ENCODE measurements around the gene FUT8.

FUT8 gene

DNA sequence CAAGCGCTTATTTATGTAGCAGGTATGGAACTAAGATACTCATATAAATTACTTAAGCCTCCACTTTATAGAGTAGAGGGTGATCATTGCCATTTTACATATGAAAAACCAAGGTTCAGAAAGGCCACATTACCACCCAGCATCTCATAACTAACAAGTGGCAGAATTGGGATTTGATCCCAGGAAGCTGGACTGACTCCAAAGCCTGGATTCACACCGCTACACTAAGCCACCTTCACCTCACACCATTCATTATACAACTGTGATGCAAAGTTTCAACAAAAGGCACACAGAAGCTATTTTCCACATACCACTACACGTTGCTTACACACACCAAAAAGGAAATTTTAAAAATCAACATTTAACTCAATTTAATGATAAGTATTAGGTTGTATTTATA lies 370.6 kb downstream of the FUT8 start:
- DNase-seq = no peak

- no peak for DNase-seq
Observed at GRCh38 chr14:65783576-65783975, 371.0 kb downstream of the FUT8 start.

DNA sequence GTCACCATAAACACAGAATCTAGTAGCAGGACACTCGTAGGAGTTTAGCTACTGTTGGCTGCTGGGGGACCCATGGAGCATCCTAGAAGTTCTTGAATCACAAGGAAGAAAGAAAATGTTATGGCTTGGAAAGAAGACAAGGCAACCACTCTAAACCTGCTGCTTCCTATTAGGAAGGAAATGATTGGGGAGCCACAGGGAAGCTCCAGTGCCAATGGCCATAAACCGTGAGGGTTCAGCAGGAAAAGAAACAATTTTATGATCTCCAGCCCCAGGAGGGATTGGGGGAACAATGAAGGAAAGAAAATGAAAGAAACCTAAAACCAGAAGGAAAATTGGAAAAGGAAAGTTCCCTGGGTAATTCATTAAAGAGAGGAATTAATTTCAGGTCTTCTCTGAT lies 372.0 kb downstream of the FUT8 start:
- DNase-seq = no peak

GRCh38 chr14:65787461-65787860 lies 374.9 kb downstream of the FUT8 start:
- no peak for DNase-seq

DNA sequence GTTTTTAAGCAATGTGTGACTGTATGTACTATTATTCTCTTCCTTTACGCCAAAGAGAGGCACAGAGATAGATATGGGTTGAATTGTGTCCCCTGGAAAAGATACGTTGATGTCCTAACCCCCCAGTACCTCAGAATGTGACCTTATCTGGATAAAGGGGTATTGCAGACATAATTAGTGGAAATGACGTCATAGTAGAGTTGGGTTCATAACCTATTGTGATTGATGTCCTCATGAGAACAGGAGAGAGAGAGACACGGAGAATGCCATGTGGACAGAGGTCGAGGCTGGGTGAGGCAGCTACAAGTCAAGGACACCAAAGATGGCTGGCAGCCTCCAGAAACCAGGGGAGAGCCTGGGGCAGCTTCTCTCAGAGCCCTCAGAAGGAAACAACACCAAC lies 376.3 kb downstream of the FUT8 start:
- no peak for DNase-seq

GRCh38 chr14:65789363-65789762 lies 376.8 kb downstream of the FUT8 start:
- no peak for DNase-seq

- DNase-seq = no peak
Observed at GRCh38 chr14:65790172-65790815, 377.8 kb downstream of the FUT8 start.

- no peak for DNase-seq
Observed at GRCh38 chr14:65791191-65791981, 378.9 kb downstream of the FUT8 start.

DNA sequence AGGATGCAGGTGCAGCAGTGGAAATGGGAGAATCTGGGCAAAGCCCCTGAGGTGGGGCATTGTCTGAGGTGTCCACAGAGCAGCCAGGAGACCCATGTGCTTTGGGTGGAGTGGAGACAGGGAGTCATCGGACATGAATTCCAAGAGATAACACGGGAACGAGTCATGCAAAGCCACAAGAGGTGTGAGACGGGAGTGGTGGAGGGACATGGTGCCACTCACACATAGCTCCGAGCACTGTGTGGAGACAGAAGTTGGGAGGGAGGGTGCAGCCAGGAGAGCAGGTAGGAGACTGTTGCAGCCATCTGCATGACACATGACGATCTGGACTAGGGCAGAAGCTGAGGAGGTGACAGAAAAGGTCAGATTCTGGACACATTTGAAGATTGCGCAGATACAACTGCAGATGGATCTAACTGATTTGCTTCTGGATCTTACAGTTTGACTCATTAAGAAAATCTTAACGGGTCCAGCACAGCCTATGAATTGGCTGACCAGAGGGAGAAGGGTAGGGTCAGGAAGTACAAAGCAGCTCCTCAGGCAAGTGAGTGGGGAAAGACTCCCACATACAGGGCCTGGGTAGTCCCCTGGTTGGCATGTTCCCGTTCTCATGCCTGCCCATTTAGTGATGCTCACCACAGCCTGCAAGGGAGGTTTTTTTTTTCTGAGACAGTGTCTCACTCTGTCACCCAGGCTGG lies 379.8 kb downstream of the FUT8 start:
- no peak for DNase-seq
